SU-DHL-6 (cell line): ENCODE data around the gene ANTXRL.

ENCODE experiments used
- H2AFZ ChIP-seq: fragments of 200-600 bp; sonication (generic); 2 replicates; pipeline ENCODE4 v1.6.1; 2014; ENCODE audit warnings: low read depth, mild to moderate bottlenecking, moderate library complexity, mixed read lengths, antibody characterized with exemption, low read length; ENCODE audit not compliant: severe bottlenecking
- H3F3A ChIP-seq: fragments of 200-600 bp; shearing (Covaris generic); 2 replicates; pipeline ENCODE4 v1.6.0; 2016; ENCODE audit warnings: antibody characterized with exemption, mild to moderate bottlenecking; ENCODE audit not compliant: insufficient read depth
- H3K27ac ChIP-seq: fragments of 200-600 bp; sonication (generic); 2 replicates; pipeline ENCODE4 v1.5.1; 2016; ENCODE audit warnings: low read depth, mild to moderate bottlenecking, low read length, moderate library complexity, mixed read lengths
- H3K27me3 ChIP-seq: fragments of 200-600 bp; sonication (generic), shearing (Covaris generic); 2 replicates; pipeline ENCODE4 v1.6.0; 2014; ENCODE audit warnings: mild to moderate bottlenecking, low read length
- H3K36me3 ChIP-seq: fragments of 200-600 bp; sonication (generic); 2 replicates; pipeline ENCODE4 v1.6.1; 2014; ENCODE audit warnings: mild to moderate bottlenecking, low read length, mixed read lengths
- H3K4me2 ChIP-seq: fragments of 300-600, 200-600 bp; shearing (Covaris generic), sonication (generic); 2 replicates; pipeline ENCODE4 v1.6.0; 2014; ENCODE audit warnings: low read length, low read depth, mild to moderate bottlenecking; ENCODE audit not compliant: poor library complexity, severe bottlenecking
- H3K4me3 ChIP-seq: fragments of 200-600 bp; sonication (generic); 2 replicates; pipeline ENCODE4 v1.5.1; 2014; ENCODE audit warnings: antibody characterized with exemption, low read length, mild to moderate bottlenecking, mixed read lengths; ENCODE audit not compliant: insufficient read depth, poor library complexity, severe bottlenecking
- H3K79me2 ChIP-seq: fragments of 200-600 bp; sonication (generic); 2 replicates; pipeline ENCODE4 v1.6.1; 2014; ENCODE audit warnings: mild to moderate bottlenecking, low read length, moderate library complexity; ENCODE audit not compliant: insufficient read depth
- H3K9ac ChIP-seq: fragments of 200-600 bp; sonication (generic); 2 replicates; pipeline ENCODE4 v1.7.0; 2014; ENCODE audit warnings: mild to moderate bottlenecking, low read length
- H3K9me2 ChIP-seq: fragments of 200-600 bp; sonication (generic); replicated peaks from 2 replicates; pipeline ENCODE4 v1.6.1; 2014; ENCODE audit warnings: low read length; ENCODE audit not compliant: insufficient read depth
- H3K9me3 ChIP-seq: fragments of 200-600 bp; sonication (generic); 2 replicates; pipeline ENCODE4 v1.6.1; 2014; ENCODE audit warnings: low read length, mixed read lengths; ENCODE audit not compliant: insufficient read depth
- H4K20me1 ChIP-seq: fragments of 200-600 bp; sonication (generic); 2 replicates; pipeline ENCODE4 v1.6.1; 2014; ENCODE audit warnings: low read depth, mild to moderate bottlenecking, antibody characterized with exemption, low read length, moderate library complexity, mixed read lengths
- EZH2phosphoT487 ChIP-seq: fragments of 200-600 bp; sonication (generic), shearing (Covaris generic); conservative IDR thresholded peaks from 2 replicates; pipeline ENCODE4 v1.6.1; 2018; ENCODE audit warnings: mild to moderate bottlenecking, antibody characterized with exemption, low read length, moderate library complexity, mixed read lengths
- TF ChIP-seq, protein P1 (sequence below): fragments of 200-600 bp; sonication (generic); IDR thresholded peaks from one replicate; pipeline ENCODE4 v1.5.1; 2017; ENCODE audit warnings: antibody characterized with exemption, mild to moderate bottlenecking, low read length, moderate library complexity; ENCODE audit not compliant: insufficient read depth, poor library complexity, severe bottlenecking

The ANTXRL gene

DNA sequence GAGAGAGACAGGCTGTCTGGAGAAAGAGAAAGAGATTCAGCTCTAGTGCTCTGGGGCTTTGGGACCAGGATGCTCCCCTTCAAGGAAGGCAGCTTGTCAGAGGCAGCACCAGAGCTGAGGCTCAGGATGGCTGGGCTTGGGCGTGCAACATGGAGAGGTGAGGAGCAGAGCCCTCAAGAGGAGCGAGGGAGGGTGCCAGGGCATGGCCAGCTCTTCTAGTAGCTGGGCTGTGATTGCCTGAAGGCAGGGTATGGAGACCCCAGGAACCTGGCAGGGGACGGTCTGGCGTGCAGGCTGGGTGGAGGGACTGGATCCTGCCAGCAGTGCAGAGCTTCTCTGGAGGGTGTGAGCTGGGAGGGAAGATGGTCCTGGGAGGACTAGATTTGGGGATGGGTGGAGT is 40.2 kb downstream of the ANTXRL start:
- no peak overlapping the region for H3K9ac ChIP-seq
- H3K36me3 ChIP-seq: no peaks in the 10 kb centered on the region
- no peak overlapping the region for H3K4me2 ChIP-seq
- H3K27ac ChIP-seq: no peak overlapping the region
- no peaks in the 10 kb centered on the region for H3K27me3 ChIP-seq
- no peak overlapping the region for H3K4me3 ChIP-seq
- H3F3A ChIP-seq: no peaks in the 10 kb centered on the region
- H3K9me2 ChIP-seq: no peaks in the 10 kb centered on the region
- no peak overlapping the region for H2AFZ ChIP-seq
- H3K79me2 ChIP-seq: no peaks in the 10 kb centered on the region
- TF ChIP-seq, protein P1, sequence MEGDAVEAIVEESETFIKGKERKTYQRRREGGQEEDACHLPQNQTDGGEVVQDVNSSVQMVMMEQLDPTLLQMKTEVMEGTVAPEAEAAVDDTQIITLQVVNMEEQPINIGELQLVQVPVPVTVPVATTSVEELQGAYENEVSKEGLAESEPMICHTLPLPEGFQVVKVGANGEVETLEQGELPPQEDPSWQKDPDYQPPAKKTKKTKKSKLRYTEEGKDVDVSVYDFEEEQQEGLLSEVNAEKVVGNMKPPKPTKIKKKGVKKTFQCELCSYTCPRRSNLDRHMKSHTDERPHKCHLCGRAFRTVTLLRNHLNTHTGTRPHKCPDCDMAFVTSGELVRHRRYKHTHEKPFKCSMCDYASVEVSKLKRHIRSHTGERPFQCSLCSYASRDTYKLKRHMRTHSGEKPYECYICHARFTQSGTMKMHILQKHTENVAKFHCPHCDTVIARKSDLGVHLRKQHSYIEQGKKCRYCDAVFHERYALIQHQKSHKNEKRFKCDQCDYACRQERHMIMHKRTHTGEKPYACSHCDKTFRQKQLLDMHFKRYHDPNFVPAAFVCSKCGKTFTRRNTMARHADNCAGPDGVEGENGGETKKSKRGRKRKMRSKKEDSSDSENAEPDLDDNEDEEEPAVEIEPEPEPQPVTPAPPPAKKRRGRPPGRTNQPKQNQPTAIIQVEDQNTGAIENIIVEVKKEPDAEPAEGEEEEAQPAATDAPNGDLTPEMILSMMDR: no peak
- no peak for TF ChIP-seq EZH2phosphoT487
- H4K20me1 ChIP-seq: no peaks in the 10 kb centered on the region
- H3K9me3 ChIP-seq: no peaks in the 10 kb centered on the region

DNA sequence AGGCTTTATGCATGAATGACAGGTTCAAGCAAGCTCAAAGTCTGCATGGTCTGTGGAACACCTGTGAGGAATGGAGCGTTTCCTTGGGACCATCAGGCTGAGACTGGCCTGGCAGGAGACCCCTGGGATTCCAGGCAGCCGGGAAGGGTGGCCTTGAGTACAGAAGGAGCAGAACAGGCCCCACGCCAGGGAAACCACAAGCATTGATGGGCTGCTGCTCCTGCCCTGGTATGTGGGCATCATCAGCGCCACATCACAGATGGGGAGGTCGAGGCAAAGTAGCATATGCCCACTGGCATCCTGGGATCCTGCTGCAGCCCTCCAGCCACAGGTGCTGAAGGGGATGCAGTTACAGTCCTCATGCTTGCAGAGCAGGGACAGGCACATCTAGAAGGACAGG is 40.9 kb downstream of the ANTXRL start:
- no peak overlapping the region for H3K9ac ChIP-seq
- no peaks in the 10 kb centered on the region for H3K9me3 ChIP-seq
- H3F3A ChIP-seq: no peaks in the 10 kb centered on the region
- no peaks in the 10 kb centered on the region for H3K9me2 ChIP-seq
- H3K36me3 ChIP-seq: no peaks in the 10 kb centered on the region
- no peak for TF ChIP-seq EZH2phosphoT487
- TF ChIP-seq, protein P1: no peak
- H3K4me3 ChIP-seq: no peak overlapping the region
- H2AFZ ChIP-seq: no peak overlapping the region
- H4K20me1 ChIP-seq: no peaks in the 10 kb centered on the region
- no peak overlapping the region for H3K27ac ChIP-seq
- H3K79me2 ChIP-seq: no peaks in the 10 kb centered on the region
- no peaks in the 10 kb centered on the region for H3K27me3 ChIP-seq
- no peak overlapping the region for H3K4me2 ChIP-seq

DNA sequence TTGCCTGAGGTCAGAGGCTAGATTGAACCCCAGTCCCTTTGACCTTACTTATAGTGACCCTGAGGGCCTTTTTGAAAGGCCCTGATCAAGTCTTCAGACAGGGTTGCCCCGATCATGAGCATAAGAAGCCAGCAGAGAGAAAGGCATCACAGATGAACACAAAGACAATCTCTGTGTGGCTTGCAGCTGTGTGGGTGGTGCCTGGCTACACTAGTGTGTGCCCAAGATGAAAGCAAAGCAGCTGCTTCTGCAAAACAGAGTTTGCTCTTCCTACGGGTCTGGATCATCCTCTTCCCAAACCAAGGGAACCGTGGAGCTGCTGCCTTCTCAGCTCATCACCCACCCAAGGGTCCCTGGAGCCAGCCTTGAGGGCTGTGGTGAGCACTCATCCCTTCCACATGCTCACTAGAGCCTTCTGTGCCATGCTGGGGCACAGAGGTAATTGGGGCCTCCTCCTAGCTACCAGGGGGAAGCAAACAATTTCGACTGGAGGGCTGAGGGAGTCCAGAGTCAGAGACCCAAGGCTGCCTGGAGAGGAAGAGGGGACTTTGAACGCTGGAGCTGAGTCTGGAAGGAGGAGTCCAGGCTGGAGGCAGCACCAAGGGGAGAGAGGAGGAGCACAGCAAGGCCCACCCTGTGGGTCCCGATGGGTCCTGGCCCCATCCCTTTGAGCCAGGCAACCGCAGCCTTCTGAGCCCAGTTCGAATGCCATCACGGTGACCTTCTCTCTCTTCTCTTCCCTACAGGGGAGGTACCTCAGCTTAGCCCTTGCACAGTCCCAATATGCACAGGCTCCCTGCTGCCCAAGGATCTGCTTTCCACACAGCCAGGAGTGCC is 42.3 kb downstream of the ANTXRL start:
- no peak overlapping the region for H2AFZ ChIP-seq

More for the DNA sequence above, 42.3 kb downstream of the ANTXRL start:
- Histone ChIP-seq H3K9me2 (no peaks in the 10 kb centered on the region), H3K36me3 (no peaks in the 10 kb centered on the region), H3K27ac (no peak overlapping the region), H4K20me1 (no peaks in the 10 kb centered on the region), H3K9me3 (no peaks in the 10 kb centered on the region), H3K4me3 (no peak overlapping the region), H3K4me2 (no peak overlapping the region), H3K79me2 (no peaks in the 10 kb centered on the region), H3K27me3 (no peaks in the 10 kb centered on the region), H3F3A (no peaks in the 10 kb centered on the region), H3K9ac (no peak overlapping the region)
- no peak for TF ChIP-seq EZH2phosphoT487
- TF ChIP-seq, protein P1: no peak
